HG02973 (cell line): ENCODE results near the gene CEBPB.
"Not testable (repeated sequence)": the region's sequence is repeated elsewhere in the genome, so short reads cannot be mapped to it uniquely, and the experiment has no call there.

ENCODE experiments used
- ATAC-seq: cut with Tn5 transposase; IDR thresholded peaks from one replicate; pipeline ENCODE4 v1.9.1; 2021; ENCODE audit warnings: moderate library complexity; ENCODE audit not compliant: unreplicated experiment

Gene CEBPB

DNA sequence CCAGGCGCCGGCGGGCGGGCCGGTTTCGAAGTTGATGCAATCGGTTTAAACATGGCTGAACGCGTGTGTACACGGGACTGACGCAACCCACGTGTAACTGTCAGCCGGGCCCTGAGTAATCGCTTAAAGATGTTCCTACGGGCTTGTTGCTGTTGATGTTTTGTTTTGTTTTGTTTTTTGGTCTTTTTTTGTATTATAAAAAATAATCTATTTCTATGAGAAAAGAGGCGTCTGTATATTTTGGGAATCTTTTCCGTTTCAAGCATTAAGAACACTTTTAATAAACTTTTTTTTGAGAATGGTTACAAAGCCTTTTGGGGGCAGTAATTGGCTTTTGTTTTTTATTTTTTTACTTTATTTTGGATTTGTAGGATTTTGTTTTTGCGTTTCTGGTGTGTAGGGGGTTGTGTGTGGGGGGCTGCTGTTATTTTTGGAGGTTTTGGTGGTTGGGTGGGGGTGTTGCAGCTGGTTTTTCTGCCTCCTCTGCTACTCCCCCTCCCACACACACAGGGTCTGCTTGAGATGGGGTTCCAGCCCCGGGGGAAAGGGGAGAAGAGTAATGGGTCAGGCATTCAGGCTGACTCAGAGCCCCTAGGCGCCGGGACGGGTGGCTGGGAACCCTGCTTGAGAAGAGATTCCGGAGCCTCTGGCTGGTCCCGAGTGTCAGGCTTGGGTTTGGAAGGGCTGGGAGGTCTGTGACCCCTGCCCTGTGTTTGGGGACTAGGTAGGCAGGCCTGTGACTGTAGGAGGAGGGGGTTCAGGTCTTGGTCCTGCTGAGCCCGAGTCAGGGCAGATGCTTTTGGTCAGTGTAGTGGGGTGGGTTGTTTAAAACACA lies 2.0 kb downstream of the CEBPB start:
- ATAC-seq: no peak

DNA sequence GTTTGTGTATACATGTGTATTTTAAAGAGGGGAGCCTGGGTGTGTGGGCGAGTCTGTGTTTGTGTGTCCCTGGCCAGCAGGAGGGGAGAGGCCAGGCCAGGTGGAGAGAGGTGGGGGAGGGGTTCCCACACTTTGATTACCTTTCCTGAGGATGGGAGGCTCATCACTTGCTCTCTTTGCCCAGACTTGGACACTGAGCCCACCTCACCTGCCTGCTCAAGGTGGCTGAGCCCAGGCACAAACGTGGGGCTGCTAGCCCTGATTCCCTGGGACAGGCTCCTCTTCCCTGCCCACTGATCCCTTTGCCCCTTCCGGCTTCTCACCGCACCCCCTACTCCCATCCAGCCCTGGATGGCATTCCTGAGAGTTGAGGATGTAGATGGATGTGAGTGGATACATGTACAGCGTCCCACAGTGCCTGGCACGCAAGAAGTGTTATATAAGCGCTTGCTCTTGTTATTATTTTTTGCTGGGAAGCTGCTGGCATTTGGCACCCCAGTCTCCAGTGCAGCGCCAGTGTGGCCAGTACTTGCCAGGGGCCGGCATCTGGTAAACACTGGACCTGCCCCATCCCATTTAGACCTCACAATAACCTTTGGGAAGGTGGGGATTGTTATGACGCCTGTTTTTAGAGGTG lies 2.7 kb downstream of the CEBPB start:
- no peak for ATAC-seq

DNA sequence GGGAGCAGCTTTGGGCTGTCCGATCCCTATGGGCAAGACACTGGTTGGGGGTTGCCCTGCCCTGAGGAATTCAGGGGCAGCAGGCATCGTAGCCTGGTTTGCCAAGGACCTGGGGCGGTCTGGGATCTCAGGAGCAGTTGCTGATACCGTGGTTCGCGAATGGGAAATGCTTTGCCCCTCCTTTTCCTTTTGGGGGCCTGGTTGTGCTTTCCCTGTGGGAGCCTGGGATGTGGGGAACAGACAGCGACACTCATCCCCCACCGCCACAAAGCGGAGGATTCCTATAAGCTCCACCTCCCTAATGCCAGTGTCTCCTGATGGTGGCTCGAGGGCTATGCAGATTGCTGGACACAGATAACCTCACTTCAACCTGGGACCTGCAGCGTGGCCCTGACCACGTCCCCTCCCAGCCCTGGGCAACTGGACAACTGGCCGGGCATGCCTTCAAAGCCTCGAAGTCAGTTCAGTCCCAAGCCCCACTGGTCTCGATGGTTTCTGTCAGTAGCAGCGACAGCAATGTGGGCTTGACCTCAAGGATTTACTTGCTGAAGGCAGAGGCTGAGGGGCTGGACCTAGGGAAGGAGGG lies 3.3 kb downstream of the CEBPB start:
- ATAC-seq: no peak

DNA sequence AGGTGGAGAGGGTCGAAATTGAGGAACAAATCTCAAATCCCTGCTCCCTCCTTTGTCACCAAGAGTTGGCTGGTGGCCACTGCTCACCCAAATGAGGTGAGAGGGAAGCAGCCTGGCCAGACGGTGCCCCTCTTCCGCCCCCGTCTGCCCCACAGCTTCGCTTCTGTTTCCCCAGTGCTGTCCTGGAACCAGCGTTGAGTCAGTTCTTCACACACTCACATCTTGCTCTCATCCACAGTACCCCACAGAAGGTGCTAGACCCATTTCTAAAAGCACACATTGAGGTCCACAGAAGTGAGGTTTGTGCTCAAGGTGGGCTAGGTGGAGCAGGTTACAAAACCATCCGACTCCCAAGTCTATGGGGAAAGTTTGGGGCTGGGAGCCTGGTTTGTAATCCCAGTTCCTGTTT lies 3.8 kb downstream of the CEBPB start:
- ATAC-seq: no peak

DNA sequence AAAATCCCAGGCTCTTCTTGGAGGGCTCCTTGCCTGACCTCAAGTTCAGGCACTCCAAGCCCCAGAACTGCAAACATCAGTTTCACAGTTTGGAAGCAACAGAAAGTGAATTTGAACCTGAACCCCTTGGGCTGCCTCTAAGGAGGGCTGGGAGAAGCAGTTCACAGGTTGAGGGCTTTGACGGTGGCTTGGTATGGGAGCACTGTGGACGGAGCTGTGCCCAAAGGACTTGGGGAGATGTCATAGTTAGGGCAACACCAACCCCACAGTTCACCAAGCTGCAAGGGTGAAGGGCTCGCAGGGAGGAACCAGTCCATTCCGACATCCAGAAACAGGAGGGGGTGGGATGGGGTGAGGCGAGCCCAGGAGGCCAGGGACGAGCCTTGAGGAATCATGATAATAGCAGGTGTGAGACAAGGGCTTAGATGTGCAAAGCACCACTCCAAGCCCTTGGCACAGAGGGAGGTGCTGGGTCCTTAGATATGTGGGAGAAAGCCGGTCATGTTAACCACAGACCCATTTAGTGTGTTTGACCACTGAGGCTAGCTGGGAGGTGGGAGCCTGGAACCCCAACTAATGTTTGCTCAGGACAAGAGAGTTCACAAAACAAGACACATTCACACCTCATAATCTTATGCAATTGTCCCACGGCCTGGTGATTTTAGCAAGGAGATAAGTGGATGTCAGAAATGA lies 4.3 kb downstream of the CEBPB start:
- ATAC-seq: no peak

DNA sequence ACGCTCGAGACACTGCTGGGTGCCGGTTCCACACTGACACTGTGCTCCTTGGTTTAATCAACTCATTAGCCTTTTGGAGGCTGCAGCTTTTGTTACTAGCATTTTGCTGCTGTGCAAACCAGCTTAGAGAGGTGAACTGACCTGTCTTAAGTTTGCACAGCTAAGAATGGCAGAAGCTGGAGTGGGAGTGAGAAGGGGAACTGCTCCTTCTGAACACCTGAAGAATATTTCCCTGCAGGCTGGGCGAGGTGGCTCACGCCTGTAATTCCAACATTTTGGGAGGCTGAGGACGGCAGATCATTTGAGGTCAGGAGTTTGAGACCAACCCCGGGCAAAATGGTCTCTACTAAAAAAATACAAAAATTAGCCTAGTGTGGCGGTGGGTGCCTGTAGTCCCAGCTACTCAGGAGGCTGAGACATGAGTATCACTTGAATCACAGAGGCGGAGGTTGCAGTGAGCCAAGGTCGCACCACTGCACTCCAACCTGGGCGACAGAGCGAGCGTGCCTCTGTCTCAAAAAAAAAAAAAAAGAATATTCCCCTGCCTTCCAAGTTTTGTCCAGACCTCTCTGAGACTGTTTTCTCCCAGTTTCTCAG lies 5.0 kb downstream of the CEBPB start:
- ATAC-seq: no peak

DNA sequence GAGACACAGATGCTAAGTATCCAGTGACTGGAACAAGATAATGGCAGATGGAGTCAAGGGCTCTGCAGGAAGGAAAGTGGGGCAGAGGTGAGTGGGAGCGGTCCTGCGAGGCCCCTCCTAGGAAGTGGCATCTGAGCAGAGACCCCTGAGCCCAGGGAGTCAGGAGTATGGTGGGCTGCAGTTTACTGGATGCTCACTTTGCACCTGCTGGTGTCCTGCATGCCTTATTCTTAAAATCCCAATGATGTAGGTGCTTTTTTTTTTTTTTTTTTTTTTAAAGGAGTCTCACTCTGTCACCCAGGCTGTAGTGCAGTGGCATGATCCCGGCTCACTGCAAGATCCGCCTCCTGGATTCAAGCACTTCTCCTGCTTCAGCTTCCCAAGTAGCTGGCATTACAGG lies 5.6 kb downstream of the CEBPB start:
- no peak for ATAC-seq

DNA sequence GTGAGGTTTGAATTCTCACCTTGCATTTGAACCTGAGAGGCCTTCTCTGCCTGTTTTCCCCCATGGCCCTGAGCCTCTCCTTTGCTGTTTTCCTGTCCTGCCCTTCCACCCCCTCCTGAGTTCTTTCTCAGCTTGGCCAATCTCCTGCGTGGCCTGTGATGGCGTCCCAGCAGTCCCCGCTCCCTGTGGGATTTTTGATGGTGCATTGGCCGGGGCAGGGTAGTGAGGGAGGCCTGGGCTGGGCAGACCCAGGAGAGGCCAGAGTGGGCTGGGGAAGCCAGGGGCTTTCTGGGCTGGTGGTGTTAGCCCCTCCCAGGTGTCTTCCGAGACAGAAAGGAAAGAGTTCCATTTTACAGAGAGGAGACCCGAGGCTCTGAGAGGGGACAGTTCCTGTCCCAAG lies 6.3 kb downstream of the CEBPB start:
- ATAC-seq: no peak

DNA sequence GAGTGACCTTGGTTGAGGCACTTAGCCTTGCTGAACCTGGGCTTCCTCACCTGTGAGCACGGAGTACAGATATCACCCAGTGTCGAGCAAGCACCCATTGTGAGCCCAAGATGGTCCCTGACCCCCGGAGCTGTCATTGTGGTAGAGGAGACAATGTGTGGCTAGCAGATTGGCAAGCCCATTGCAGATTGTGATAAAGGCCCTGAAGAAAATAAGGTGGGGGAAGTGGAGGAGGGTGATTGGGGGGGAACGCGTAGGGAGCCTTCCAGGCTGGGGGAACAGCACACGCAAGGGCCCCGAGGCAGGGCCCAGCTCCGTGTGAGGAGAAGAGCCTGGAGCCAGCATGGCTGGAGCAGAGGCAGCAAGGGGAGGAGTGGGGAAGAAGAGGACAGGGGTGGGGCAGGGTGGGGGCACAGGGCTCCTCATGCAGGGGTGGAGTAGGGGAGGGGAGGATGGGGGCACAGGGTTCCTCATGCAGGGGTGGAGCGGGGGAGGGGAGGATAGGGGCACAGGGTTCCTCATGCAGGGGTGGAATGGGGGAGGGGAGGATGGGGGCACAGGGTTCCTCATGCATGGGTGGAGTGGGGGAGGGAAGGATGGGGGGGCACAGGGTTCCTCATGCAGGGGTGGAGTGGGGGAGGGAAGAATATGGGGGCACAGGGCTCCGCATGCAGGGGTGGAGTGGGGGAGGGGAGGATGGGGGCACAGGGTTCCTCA lies 7.0 kb downstream of the CEBPB start:
- no peak for ATAC-seq

DNA sequence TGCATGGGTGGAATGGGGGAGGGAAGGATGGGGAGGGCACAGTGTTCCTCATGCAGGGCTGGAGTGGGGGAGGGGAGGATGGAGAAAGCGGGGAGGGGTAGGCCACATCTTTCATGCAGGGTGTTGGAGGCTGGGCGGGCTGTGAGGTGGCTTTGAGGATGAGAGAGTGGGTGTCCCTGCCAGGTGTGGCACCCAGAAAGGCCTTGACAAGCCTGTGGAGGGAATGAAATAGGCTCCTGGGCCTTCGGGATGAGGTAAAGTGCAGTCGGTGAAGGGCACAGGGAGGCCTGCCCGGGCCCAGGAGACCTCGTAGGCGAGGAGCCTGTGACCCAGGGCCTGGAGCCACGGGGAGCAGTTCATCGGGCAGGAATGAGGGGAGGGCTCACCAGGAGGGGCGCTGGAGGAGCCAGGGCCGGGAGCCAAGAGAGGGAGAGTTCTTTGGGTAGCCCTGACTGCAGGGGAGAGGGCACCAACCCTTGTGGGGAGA lies 7.6 kb downstream of the CEBPB start:
- ATAC-seq: no peak

DNA sequence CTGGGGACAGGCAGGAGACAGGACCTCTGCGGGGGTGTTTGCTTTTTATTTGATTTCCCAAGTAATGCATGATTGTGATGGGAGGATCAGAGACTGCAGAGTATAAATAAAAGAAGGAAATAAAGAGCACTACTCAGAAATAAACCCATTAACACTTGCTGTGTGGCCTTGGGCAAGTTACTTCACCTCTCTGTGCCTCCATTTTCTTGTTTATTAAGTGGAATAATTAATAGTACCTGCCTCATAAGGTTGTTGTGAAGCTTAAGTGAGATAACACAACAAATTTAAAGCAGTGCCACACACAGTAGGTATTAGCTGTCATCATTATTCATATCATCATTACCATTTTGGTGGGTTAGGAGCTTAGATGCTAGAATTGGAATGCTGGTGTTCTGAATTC lies 8.1 kb downstream of the CEBPB start:
- ATAC-seq: no peak

DNA sequence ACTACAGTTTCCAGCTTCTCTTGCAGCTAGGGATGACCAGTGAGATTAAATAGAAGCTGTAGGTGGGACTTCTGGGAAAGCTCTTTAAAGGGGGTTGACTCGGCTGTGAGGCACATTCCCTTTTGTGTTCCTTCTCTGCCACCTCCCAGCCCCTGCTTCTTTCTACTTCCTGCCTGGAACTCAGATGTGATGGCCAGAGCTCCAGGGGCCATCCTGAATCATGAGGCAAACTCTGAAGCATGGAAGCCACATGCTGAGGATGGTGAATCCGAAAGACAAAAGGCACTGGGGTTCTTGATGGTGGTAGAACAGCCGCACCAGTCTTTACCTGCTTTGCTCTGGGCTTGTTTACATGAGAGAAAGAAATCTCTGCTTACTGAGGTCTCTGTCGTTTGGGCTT lies 9.1 kb downstream of the CEBPB start:
- ATAC-seq: no peak

DNA sequence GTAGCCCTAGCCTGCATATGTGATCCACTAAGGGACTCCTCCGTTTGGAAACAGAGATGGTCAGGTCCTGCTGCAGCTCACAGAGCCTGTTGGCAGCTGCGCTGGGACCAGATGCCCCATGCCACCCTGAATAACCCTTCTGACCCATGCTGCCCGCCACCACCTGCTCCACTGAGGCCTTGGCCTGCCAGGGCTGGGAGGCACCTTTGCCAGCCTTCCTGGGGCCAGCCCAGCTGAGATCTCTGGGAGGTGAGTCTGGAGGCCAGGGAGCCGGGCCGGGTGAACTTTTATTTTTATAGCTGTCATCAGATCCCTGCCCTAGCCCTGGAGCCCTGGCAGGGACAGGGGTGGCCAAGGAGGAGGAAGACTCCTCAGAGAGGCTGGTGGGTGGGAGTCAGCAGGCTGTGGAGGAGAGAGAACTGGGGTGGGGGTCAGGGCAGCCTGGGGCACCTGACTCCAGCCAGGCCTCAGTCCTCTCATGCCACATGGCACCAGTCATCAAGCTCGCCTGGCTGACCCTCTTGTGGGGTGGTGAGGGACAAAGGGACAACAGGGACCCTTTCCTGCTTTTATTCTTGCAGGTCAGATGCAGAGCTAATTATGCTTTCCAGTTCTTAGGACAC lies 10.0 kb downstream of the CEBPB start:
- no peak for ATAC-seq

DNA sequence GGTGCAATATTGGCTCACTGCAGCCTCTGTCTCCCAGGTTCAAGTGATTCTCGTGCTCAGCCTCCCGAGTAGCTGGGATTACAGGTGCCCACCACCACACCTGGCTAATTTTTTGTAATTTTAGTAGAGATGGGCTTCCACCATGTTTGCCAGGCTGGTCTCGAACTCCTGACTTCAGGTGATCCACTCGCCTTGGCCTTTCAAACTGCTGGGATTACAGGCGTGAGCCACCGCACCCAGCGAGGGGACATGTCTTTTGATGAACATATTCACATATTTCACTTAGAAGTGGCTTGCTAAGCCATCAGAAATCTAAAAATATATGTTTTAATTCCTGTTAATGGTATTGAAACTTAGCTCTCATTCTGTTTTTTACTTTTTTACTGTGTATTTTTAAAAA lies 11.1 kb downstream of the CEBPB start:
- not testable (repeated sequence) for ATAC-seq

DNA sequence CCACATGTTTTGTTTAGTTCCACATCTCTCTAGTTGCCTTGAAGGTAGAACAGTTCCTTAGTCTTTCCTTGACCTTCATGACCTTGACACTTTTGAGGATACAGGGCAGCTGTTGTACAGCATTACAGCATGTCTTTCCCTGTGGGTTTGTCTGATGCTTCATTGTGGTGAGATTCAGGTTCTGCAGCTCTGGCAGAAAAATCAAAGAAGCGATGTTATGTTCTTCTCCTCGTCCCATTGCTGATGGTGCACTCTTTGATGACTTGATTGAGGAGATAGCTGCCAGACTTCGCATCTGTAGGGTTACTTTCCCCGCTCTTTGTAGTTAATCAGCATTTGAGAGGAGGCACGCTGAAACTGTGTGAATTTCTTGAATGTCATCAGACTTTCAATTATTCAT lies 12.0 kb downstream of the CEBPB start:
- no peak for ATAC-seq

DNA sequence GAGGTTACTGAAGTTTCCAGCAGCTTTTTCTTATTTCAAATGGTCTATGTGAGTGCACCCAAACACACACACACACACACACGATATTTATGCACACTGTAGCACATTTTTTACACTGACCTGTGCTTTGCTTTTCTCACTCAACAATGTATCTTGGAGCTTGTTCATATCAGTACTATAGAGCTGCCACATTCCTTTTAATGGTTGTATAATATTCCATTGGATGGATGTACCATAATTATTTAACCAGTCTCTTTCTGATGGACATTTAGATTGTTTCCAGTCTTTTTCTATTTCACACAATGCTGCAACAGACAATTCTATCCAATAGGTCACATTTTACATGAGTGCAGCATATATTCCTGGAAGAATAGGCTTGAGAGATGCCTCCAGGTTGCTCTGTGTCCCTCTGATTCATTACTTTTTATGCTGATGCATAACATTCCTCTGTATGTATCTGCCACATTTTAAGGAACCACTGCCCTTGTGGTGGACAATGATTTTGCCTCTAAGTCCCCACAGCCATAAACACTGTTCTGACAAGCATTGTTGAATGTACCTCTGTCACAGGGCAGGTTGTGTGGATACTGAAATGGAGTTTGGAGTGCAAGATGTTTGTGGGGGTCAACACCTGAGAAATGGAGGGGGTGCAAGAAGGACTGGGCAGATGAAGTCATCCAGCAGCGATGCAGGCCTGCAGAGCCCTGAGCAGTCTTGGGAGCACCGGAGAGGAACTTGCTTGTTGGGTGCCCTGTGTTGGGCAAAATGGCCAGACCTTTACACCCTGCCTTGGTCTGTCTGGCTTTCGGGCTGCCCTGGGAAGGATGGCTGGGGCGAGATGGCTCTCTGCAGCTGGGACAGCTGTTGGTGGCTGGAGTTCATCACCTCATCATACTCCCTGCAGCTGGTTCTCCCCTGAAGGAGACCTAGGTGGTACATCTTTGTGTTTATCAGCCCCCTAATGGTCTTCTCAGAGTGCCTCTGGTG lies 13.6 kb downstream of the CEBPB start:
- ATAC-seq: no peak

DNA sequence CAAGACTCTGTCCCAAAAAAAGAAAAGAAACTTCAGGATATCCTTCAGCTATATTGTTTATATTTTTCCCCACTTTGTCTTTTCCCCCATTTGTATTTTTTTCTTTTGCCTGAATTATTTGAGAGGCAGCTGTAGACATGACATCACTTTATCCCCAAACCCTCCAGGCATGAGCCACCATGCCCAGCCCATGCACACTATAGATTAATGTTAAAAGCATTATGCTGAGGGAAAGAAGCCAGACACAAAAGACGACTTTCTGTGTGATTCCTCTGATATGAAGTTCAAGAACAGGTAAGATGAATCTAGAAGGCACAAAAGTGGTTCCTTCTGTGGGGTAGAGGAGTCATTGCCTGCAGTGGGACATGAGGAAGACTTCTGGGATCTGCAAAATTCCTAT lies 16.4 kb downstream of the CEBPB start:
- no peak for ATAC-seq

DNA sequence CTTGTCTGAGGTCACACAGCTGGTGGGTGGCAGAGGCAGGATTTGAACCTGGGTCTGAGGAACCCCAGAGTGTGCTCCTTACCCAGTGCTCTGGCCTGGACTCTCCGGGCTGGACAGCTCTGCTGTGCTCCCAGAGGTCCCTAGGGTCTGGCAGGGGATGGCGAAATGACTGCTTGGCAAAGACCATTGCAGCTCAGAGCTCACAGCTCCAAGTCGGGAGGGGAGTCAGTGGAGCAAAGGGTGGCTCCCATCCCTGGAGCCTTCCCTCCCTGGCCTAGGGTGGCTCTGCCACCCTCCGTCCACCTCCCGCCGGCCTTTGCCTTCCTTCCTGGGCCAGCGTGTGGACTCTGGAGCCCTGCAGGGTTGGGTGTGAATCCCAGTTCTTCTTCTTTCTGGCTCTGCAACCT lies 17.5 kb downstream of the CEBPB start:
- no peak for ATAC-seq

DNA sequence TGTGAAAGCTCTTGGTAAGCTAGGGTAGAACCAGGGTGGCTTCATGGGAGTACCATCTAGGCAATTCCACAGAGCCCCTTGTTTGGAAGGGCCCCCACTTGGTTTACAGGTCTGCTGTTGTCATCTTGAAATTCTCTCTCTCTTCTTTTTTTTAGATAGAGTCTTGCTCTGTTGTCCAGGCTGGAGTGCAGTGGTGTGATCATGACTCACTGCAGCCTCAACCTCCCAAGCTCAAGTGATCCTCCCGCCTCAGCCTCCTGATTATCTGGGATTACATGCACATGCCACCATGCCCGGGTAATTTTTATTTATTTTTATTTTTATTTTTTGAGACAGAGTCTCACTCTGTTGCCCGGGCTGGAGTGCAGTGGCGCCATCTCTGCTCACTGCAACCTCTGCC lies 18.2 kb downstream of the CEBPB start:
- not testable (repeated sequence) for ATAC-seq
